Measurements from ENCODE around the gene CERCAM.

GRCh38 chr9:128408963-128409431, 11.7 kb upstream of the CERCAM start:
- TF ChIP-seq CTCF (IDR thresholded peaks at IDR 0.05): no peak
- no peak for TF ChIP-seq POLR2A (IDR thresholded peaks at IDR 0.05)
- TF ChIP-seq POLR2AphosphoS5 (IDR thresholded peaks at IDR 0.05): no peak

All from breast epithelium (tissue), 3 donors.